HEK293 (cell line): ENCODE data around the gene DCAKD.

ENCODE experiments used
- CTCF ChIA-PET: fragments of 350-600 bp; formaldehyde crosslinking; extraction: SDS; loops from one replicate; lab custom pipeline; 2021; ENCODE audit warnings: antibody characterized with exemption; lab: Yijun Ruan, JAX
- POLR2A ChIA-PET: fragments of 300-600 bp; formaldehyde crosslinking; extraction: SDS; loops from one replicate; lab custom pipeline; 2020; ENCODE audit warnings: antibody characterized with exemption, inconsistent platforms; lab: Yijun Ruan, JAX
- H3K27ac ChIP-seq: fragments of 200-500 bp; sonication (Bioruptor generic); 2 replicates; pipeline ENCODE4 v1.5.1; 2014; ENCODE audit warnings: low read depth, low read length, control low read depth, inconsistent platforms; ENCODE audit errors: extremely low read depth
- H3K36me3 ChIP-seq, 2 experiments: fragments of 200-500 bp in 1 of 2; sonication (Bioruptor generic) in 1 of 2; 1 replicate in 1 of 2; 2 replicates in 1 of 2; pipeline ENCODE4 v1.5.1; 2014 to 2017; ENCODE audit warnings: inconsistent platforms in 2 of 2, low read length in 2 of 2; ENCODE audit not compliant: control insufficient read depth in 2 of 2, insufficient read depth in 1 of 2
- H3K4me1 ChIP-seq: fragments of 200-500 bp; sonication (Bioruptor generic); 2 replicates; pipeline ENCODE4 v1.5.1; 2014; ENCODE audit warnings: mild to moderate bottlenecking, low read length, inconsistent platforms; ENCODE audit not compliant: control insufficient read depth, insufficient read depth
- H3K4me3 ChIP-seq: 2 replicates; pipeline ENCODE4 v1.5.1; 2011; ENCODE audit warnings: low read depth, mild to moderate bottlenecking, control low read depth, low read length, moderate library complexity
- H3K9me3 ChIP-seq: fragments of 200-500 bp; sonication (Bioruptor generic); 2 replicates; pipeline ENCODE4 v1.5.1; 2014; ENCODE audit warnings: low read depth, low read length, inconsistent platforms; ENCODE audit not compliant: control insufficient read depth, insufficient read depth
- GLI2 ChIP-seq: fragments of 450-650 bp; formaldehyde crosslinking; IDR thresholded peaks from 2 replicates; pipeline ENCODE4; 2017; ENCODE audit warnings: missing biosample characterization, missing genetic modification characterization, low read depth, borderline replicate concordance
- HOXC10 ChIP-seq: sonication (generic); formaldehyde crosslinking; IDR thresholded peaks from 2 replicates; pipeline ENCODE4 v1.8.1; 2023; ENCODE audit warnings: mild to moderate bottlenecking, missing genetic modification reagents
- KLF9 ChIP-seq: fragments of 450-650 bp; formaldehyde crosslinking; IDR thresholded peaks from 2 replicates; pipeline ENCODE4 v1.5.1; 2016; ENCODE audit warnings: missing biosample characterization, missing genetic modification characterization, low read depth
- PATZ1 ChIP-seq: fragments of 450-650 bp; formaldehyde crosslinking; IDR thresholded peaks from 2 replicates; pipeline ENCODE4 v1.5.1; 2016; ENCODE audit warnings: missing biosample characterization, missing genetic modification characterization
- PRDM10 ChIP-seq: fragments of 450-650 bp; formaldehyde crosslinking; IDR thresholded peaks from 2 replicates; pipeline ENCODE4 v1.5.1; 2016; ENCODE audit warnings: missing biosample characterization, missing genetic modification characterization
- SP3 ChIP-seq: fragments of 450-650 bp; formaldehyde crosslinking; IDR thresholded peaks from 2 replicates; pipeline ENCODE4 v1.5.1; 2016; ENCODE audit warnings: missing biosample characterization, missing genetic modification characterization
- TSHZ1 ChIP-seq: fragments of 450-650 bp; formaldehyde crosslinking; IDR thresholded peaks from 2 replicates; pipeline ENCODE4 v1.5.1; 2016; ENCODE audit warnings: missing biosample characterization, missing genetic modification characterization, borderline replicate concordance
- ZBTB44 ChIP-seq: fragments of 450-650 bp; IDR thresholded peaks from 2 replicates; pipeline ENCODE4 v1.5.1; 2018; ENCODE audit warnings: missing biosample characterization, mild to moderate bottlenecking, missing genetic modification characterization
- ZFHX2 ChIP-seq: fragments of 450-650 bp; formaldehyde crosslinking; conservative IDR thresholded peaks from 2 replicates; pipeline ENCODE4 v1.5.1; 2016; ENCODE audit warnings: missing biosample characterization, missing genetic modification characterization
- ZFP41 ChIP-seq: fragments of 450-650 bp; formaldehyde crosslinking; IDR thresholded peaks from 2 replicates; pipeline ENCODE4 v1.5.1; 2016; ENCODE audit warnings: missing biosample characterization, missing genetic modification characterization, borderline replicate concordance
- ZNF184 ChIP-seq: fragments of 450-650 bp; IDR thresholded peaks from 2 replicates; pipeline ENCODE4 v1.5.1; 2018; ENCODE audit warnings: missing biosample characterization, mild to moderate bottlenecking, missing genetic modification characterization
- ZNF202 ChIP-seq: fragments of 450-650 bp; formaldehyde crosslinking; IDR thresholded peaks from 2 replicates; pipeline ENCODE4 v1.5.1; 2016; ENCODE audit warnings: missing biosample characterization, missing genetic modification characterization, borderline replicate concordance
- ZNF266 ChIP-seq: fragments of 450-650 bp; formaldehyde crosslinking; IDR thresholded peaks from 2 replicates; pipeline ENCODE4 v1.5.1; 2016; ENCODE audit warnings: missing biosample characterization, missing genetic modification characterization, low read depth
- ZNF514 ChIP-seq: fragments of 450-650 bp; formaldehyde crosslinking; IDR thresholded peaks from 2 replicates; pipeline ENCODE4 v1.5.1; 2016; ENCODE audit warnings: missing biosample characterization, missing genetic modification characterization
- ZNF521 ChIP-seq: fragments of 450-650 bp; formaldehyde crosslinking; IDR thresholded peaks from 2 replicates; pipeline ENCODE4 v1.5.1; 2017; ENCODE audit warnings: missing biosample characterization, mild to moderate bottlenecking, missing genetic modification characterization
- ZNF561 ChIP-seq: fragments of 450-650 bp; IDR thresholded peaks from 2 replicates; pipeline ENCODE4 v1.5.1; 2018; ENCODE audit warnings: missing biosample characterization, missing genetic modification characterization, borderline replicate concordance
- ZNF580 ChIP-seq: fragments of 450-650 bp; formaldehyde crosslinking; IDR thresholded peaks from 2 replicates; pipeline ENCODE4 v1.5.1; 2016; ENCODE audit warnings: missing biosample characterization, missing genetic modification characterization
- ZNF610 ChIP-seq: fragments of 450-650 bp; formaldehyde crosslinking; IDR thresholded peaks from 2 replicates; pipeline ENCODE4 v1.5.1; 2016; ENCODE audit warnings: missing biosample characterization, missing genetic modification characterization, borderline replicate concordance
- ZNF639 ChIP-seq: fragments of 450-650 bp; formaldehyde crosslinking; IDR thresholded peaks from 2 replicates; pipeline ENCODE4 v1.5.1; 2016; ENCODE audit warnings: missing biosample characterization, missing genetic modification characterization
- ZNF707 ChIP-seq: fragments of 450-650 bp; formaldehyde crosslinking; IDR thresholded peaks from 2 replicates; pipeline ENCODE4 v1.5.1; 2016; ENCODE audit warnings: missing biosample characterization, missing genetic modification characterization
- ZNF791 ChIP-seq: fragments of 450-650 bp; formaldehyde crosslinking; IDR thresholded peaks from 2 replicates; pipeline ENCODE4 v1.5.1; 2016; ENCODE audit warnings: missing biosample characterization, missing genetic modification characterization
- ZSCAN16 ChIP-seq: fragments of 450-650 bp; formaldehyde crosslinking; IDR thresholded peaks from 2 replicates; pipeline ENCODE4 v1.5.1; 2016; ENCODE audit warnings: missing biosample characterization, missing genetic modification characterization

DCAKD gene

GRCh38 chr17:45035848-45036247, 15.6 kb downstream of the DCAKD start:
- ChIA-PET POLR2A (interaction anchor here (1.2 kb wide), 1 partner anchor 64 kb away, joined by 5 read pairs; no protein-coding TSS in a partner anchor), CTCF (interaction anchor here (1.8 to 3.1 kb wide), 2 partner anchors 14 kb away, joined by 4 to 35 read pairs; no protein-coding TSS in a partner anchor)
- H3K4me1 ChIP-seq, result 0 out of 2 replicates have a peak, but pooled peaks cover 4% of the 10 kb centered on the region

GRCh38 chr17:45034599-45034998, 16.8 kb downstream of the DCAKD start:
- no peaks in the 10 kb centered on the region for H3K9me3 ChIP-seq
- H3K27ac ChIP-seq, result no peak overlapping the region
- 0 out of 2 replicates have a peak, but pooled peaks cover 3% of the 10 kb centered on the region for H3K4me1 ChIP-seq
- peaks cover 23 to 69% of the 10 kb centered on the region in 2 experiments for H3K36me3 ChIP-seq
- CTCF ChIA-PET, result interaction anchor here (0.5 to 3.1 kb wide), 4 partner anchors 13 to 114 kb away, joined by 3 to 35 read pairs (median 7); no protein-coding TSS in a partner anchor
- POLR2A ChIA-PET, result interaction anchor here (1.2 kb wide), 1 partner anchor 65 kb away, joined by 5 read pairs; no protein-coding TSS in a partner anchor
- no peak overlapping the region for H3K4me3 ChIP-seq
- TF ChIP-seq ZNF639 (tag by site-specific recombination) (no peak), PRDM10 (tag by site-specific recombination) (no peak), TSHZ1 (tag by site-specific recombination) (no peak), HOXC10 (CRISPR knock-in tag) (no peak)

More at GRCh38 chr17:45035848-45036247, 15.6 kb downstream of the DCAKD start:
- H3K27ac ChIP-seq, result no peak overlapping the region
- peaks cover 23 to 57% of the 10 kb centered on the region in 2 experiments for H3K36me3 ChIP-seq
- no peaks in the 10 kb centered on the region for H3K9me3 ChIP-seq
- H3K4me3 ChIP-seq, result no peak overlapping the region
- TF ChIP-seq KLF9 (tag by site-specific recombination) (no peak), ZNF561 (tag by site-specific recombination) (no peak), ZNF791 (tag by site-specific recombination) (no peak), ZFP41 (no peak), ZFHX2 (tag by site-specific recombination) (no peak), ZNF580 (tag by site-specific recombination) (no peak), ZNF266 (tag by site-specific recombination) (no peak), PATZ1 (no peak), ZSCAN16 (tag by site-specific recombination) (no peak), ZBTB44 (tag by site-specific recombination) (no peak), SP3 (tag by site-specific recombination) (no peak), ZNF707 (no peak), GLI2 (tag by site-specific recombination) (no peak), ZNF610 (tag by site-specific recombination) (no peak), ZNF639 (tag by site-specific recombination) (no peak), ZNF184 (tag by site-specific recombination) (no peak), ZNF202 (tag by site-specific recombination) (no peak), ZNF521 (no peak), ZNF514 (no peak)
